ENCODE data around the gene AMTN.

GRCh38 chr4:70559924-70560323 is 41.6 kb downstream of the AMTN start:
- no peak for TF ChIP-seq CTCF (IDR thresholded peaks at IDR 0.05)
- TF ChIP-seq POLR2A (IDR thresholded peaks at IDR 0.05): no peak

Data from breast epithelium (tissue), 3 donors.